Stimulated activated CD8-positive, alpha-beta memory T cell treated with anti-CD3 and anti-CD28 coated beads, Interleukin-12 subunit alpha, Interleukin-12 subunit beta, amount 100 ng/mL, for 1 hour (primary cell): ENCODE data around the gene IRGC.

ENCODE experiments used
- DNase-seq: peaks from one replicate; pipeline ENCODE4 v3.0.0-alpha.2; 2020; ENCODE audit warnings: low read depth

The IRGC gene

GRCh38 chr19:43726736-43727592, 11.1 kb downstream of the IRGC start:
- no peak for DNase-seq

GRCh38 chr19:43727593-43727853, 11.6 kb downstream of the IRGC start:
- no peak for DNase-seq

- no peak for DNase-seq
Observed at GRCh38 chr19:43729919-43730318, 14.0 kb downstream of the IRGC start.

GRCh38 chr19:43731346-43731745, 15.5 kb downstream of the IRGC start:
- DNase-seq, result no peak

- no peak for DNase-seq
Observed at GRCh38 chr19:43731846-43732245, 16.0 kb downstream of the IRGC start.

GRCh38 chr19:43735013-43735412, 19.1 kb downstream of the IRGC start:
- no peak for DNase-seq

- DNase-seq, result no peak
Observed at GRCh38 chr19:43735957-43736356, 20.1 kb downstream of the IRGC start.

GRCh38 chr19:43738780-43739211, 22.9 kb downstream of the IRGC start:
- no peak for DNase-seq

GRCh38 chr19:43739439-43740235, 23.8 kb downstream of the IRGC start:
- no peak for DNase-seq

GRCh38 chr19:43741075-43741825, 25.4 kb downstream of the IRGC start:
- no peak for DNase-seq

- DNase-seq, result no peak
Observed at GRCh38 chr19:43743059-43743458, 27.2 kb downstream of the IRGC start.

- no peak for DNase-seq
Observed at GRCh38 chr19:43747557-43748204, 31.8 kb downstream of the IRGC start.

GRCh38 chr19:43748205-43748594, 32.3 kb downstream of the IRGC start:
- DNase-seq, result no peak

- no peak for DNase-seq
Observed at GRCh38 chr19:43748685-43749084, 32.8 kb downstream of the IRGC start.

- DNase-seq, result no peak
Observed at GRCh38 chr19:43749152-43749551, 33.3 kb downstream of the IRGC start.

- DNase-seq, result no peak
Observed at GRCh38 chr19:43749898-43750297, 34.0 kb downstream of the IRGC start.

GRCh38 chr19:43751466-43752220, 35.8 kb downstream of the IRGC start:
- no peak for DNase-seq

- no peak for DNase-seq
Observed at GRCh38 chr19:43752287-43752875, 36.5 kb downstream of the IRGC start.

GRCh38 chr19:43754253-43754502, 38.3 kb downstream of the IRGC start:
- DNase-seq, result no peak

GRCh38 chr19:43754503-43755255, 38.8 kb downstream of the IRGC start, which contains the start of gene SMG9:
TSS of gene SMG9 (minus strand) at chr19:43754962. CDS start at chr19:43750741, 4,221 bp downstream.
- peak; percentile 99 for DNase-seq
